Measurements from ENCODE around the gene EDC4. TPM values are rescaled to one million over a fixed set of nuclear protein-coding genes. Genes with fewer than 3 reads are reported as not detected.

The EDC4 gene
- total and polyA plus RNA-seq, 2 of the 8 experiments (the other 6 are each of a cell fraction or from before 2014, with no cell fraction given): 58.5 to 72.7 TPM

DNA sequence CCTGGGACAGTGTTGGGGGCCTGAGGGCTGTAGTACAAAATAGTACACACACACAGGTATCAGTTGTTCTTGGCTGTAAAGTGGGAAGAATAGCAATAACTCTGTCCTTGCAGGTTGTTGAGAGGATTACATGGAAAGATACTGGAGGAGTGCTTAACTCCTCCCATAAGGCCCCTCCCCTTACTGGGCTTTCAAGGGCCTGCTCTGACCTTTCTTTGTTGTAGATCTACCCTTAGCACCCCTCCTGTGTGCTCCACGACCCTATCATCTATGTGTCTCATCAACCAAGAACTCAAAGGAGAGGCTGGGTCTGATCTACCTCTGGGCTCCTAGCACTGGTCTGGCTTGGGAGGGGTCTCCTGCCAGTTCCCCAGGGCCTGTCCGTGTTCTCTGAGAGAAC lies 8.3 kb upstream of the EDC4 start:
- ChIA-PET CTCF (ENCODE audit: partially characterized antibody) (interaction anchor here (0.9 to 12.2 kb wide), 12 partner anchors 10 to 192 kb away, joined by 3 to 123 read pairs (median 8); partner anchors contain the start of genes CENPT, NRN1L and NUTF2), POLR2A (ENCODE audit: partially characterized antibody) (interaction anchor here (7.0 kb wide), 1 partner anchor 16 kb away, joined by 100 read pairs; the partner anchor contains the start of genes CENPT and NUTF2)

More for the DNA sequence above, 8.3 kb upstream of the EDC4 start:
- H2BK12ac ChIP-seq (ENCODE audit: low read depth, low read length): no peak overlapping the region
- H3K9me3 ChIP-seq (ENCODE audit: insufficient read depth in 2 of 2, low read depth in 1 of 2, low read length in 1 of 2): no peaks in the 10 kb centered on the region
- no peaks in the 10 kb centered on the region for H3K23me2 ChIP-seq (ENCODE audit: low read depth, low read length)
- H4K20me1 ChIP-seq (replicated peaks in 1 of 2; ENCODE audit: control insufficient read depth in 1 of 2, insufficient read depth in 2 of 2, low read length in 2 of 2): peaks cover 21 to 42% of the 10 kb centered on the region in 2 experiments
- H2AFZ ChIP-seq (ENCODE audit: low read length): no peak overlapping the region
- no peak overlapping the region for H3K4ac ChIP-seq (replicated peaks; ENCODE audit: insufficient read length, low read depth, low read length)
- peaks cover 12 to 50% (median 20%) of the 10 kb centered on the region in 4 experiments; a peak in 7 of 8 replicates for H3K36me3 ChIP-seq (ENCODE audit: control insufficient read depth in 2 of 4, insufficient read depth in 4 of 4, low read length in 3 of 4)
- no peak overlapping the region for H3K4me2 ChIP-seq (ENCODE audit: insufficient read depth in 1 of 2, low read depth in 2 of 2, low read length in 2 of 2)
- no peak overlapping the region for H2AK5ac ChIP-seq (ENCODE audit: low read depth, low read length)
- no peaks in the 10 kb centered on the region for H3K27me3 ChIP-seq (replicated peaks in 1 of 4; ENCODE audit: control insufficient read depth in 3 of 4, extremely low read depth in 1 of 4, insufficient read depth in 3 of 4, low read length in 3 of 4)
- no peak overlapping the region for H2BK20ac ChIP-seq (ENCODE audit: low read length)
- DNase-seq (ENCODE audit: low read depth in 1 of 2, low spot score in 2 of 2) (no peak), FAIRE-seq (no peak)
- H3K14ac ChIP-seq (ENCODE audit: insufficient read length): no peak overlapping the region
- 90% methylated on average over 2 of the region's 2 CpGs; no CpG with 5 or more reads in 1 of the 2 experiments for WGBS, 2 experiments (ENCODE audit: extremely low coverage in 1 of 2, insufficient coverage in 1 of 2, insufficient read length in 1 of 2, insufficient replicate concordance in 2 of 2, low coverage in 1 of 2, low lambda C conversion rate in 2 of 2, missing lambda C conversion rate in 1 of 2)
- peaks cover 0 to 4% (median 0%) of the 10 kb centered on the region in 4 experiments; a peak in 2 of 7 replicates for H3K4me1 ChIP-seq (replicated peaks in 1 of 4; ENCODE audit: control insufficient read depth in 3 of 4, insufficient read depth in 4 of 4, low read length in 3 of 4)
- no peak overlapping the region for H4K5ac ChIP-seq (ENCODE audit: insufficient read length, low read depth, low read length)
- no peak overlapping the region for H2BK15ac ChIP-seq (ENCODE audit: low read length)
- H2BK120ac ChIP-seq (replicated peaks; ENCODE audit: low read depth, low read length): no peak overlapping the region
- no peak overlapping the region for H2BK5ac ChIP-seq (ENCODE audit: low read depth, low read length)
- no peak overlapping the region for H3K56ac ChIP-seq (replicated peaks; ENCODE audit: insufficient read length, low read depth, low read length)
- H3K79me2 ChIP-seq (ENCODE audit: control insufficient read depth in 1 of 2, insufficient read depth in 2 of 2, low read length in 2 of 2): peaks cover 8 to 43% of the 10 kb centered on the region in 2 experiments
- no peak overlapping the region for H3K18ac ChIP-seq (ENCODE audit: extremely low read depth, low read length)
- H4K91ac ChIP-seq (replicated peaks; ENCODE audit: insufficient read length, low read length): no peak overlapping the region
- H3K23ac ChIP-seq (ENCODE audit: insufficient read length): no peak overlapping the region
- peaks cover 35% of the 10 kb centered on the region for H3K79me1 ChIP-seq (ENCODE audit: low read depth, low read length)
- no peak overlapping the region for H3K4me3 ChIP-seq (ENCODE audit: extremely low read depth in 1 of 4, insufficient read depth in 2 of 4, low read depth in 3 of 4, low read length in 4 of 4)
- no peak overlapping the region for H3K9ac ChIP-seq (replicated peaks in 1 of 4; ENCODE audit: extremely low read depth in 1 of 4, low read depth in 3 of 4, low read length in 3 of 4)
- TF ChIP-seq KDM1A (IDR thresholded peaks at IDR 0.05; ENCODE audit: borderline replicate concordance, low read length) (no peak), CBX5 (IDR thresholded peaks at IDR 0.05; ENCODE audit: low read depth, low read length) (no peak), CHD2 (IDR thresholded peaks at IDR 0.05; ENCODE audit: low read length) (no peak)
- 0 out of 2 replicates have a peak overlapping the region, but pooled peaks have one; percentile 32 for H3K27ac ChIP-seq (ENCODE audit: low read depth, low read length)
- H4K8ac ChIP-seq (ENCODE audit: extremely low read depth, insufficient read depth, low read length): no peak overlapping the region

Measured in H1 (cell line).